Right lobe of liver (tissue), 6 donors: ENCODE measurements around the gene TARBP1. TPM values are rescaled to one million over a fixed set of nuclear protein-coding genes. Genes with fewer than 3 reads are reported as not detected.

Source experiments
- ATAC-seq, 4 donors: fragments of 200-7000 bp; cut with Tn5 transposase; one replicate each; pipeline ENCODE4 v1.9.1; 2020; ENCODE audit warnings: mild to moderate bottlenecking in 4 of 4, moderate library complexity in 4 of 4
- DNase-seq, 3 donors: peaks; one replicate each; pipeline ENCODE4 v3.0.0-alpha.2; 2020
- H3K27ac ChIP-seq, 3 donors: fragments of 200-600 bp; one replicate each; pipeline ENCODE4 v1.8.0; 2022
- H3K27me3 ChIP-seq, 2 donors: fragments of 200-600 bp; one replicate each; pipeline ENCODE4 v1.8.0; 2022
- H3K36me3 ChIP-seq, 4 donors: fragments of 200-600 bp; sonication (generic) in 1 of 4; one replicate each; pipeline versions ENCODE4 v1.5.1 to v1.8.0; 2017 to 2022; ENCODE audit warnings: control low read depth in 1 of 4
- H3K4me1 ChIP-seq, 4 donors: fragments of 200-600 bp; sonication (generic) in 1 of 4; one replicate each; pipeline versions ENCODE4 v1.5.1 to v1.8.0; 2017 to 2022; ENCODE audit warnings: control low read depth in 1 of 4
- H3K4me3 ChIP-seq, 3 donors: fragments of 200-600 bp; one replicate each; pipeline ENCODE4 v1.8.0; 2022
- H3K9me3 ChIP-seq, 4 donors: fragments of 200-600 bp; sonication (generic) in 1 of 4; one replicate each; pipeline versions ENCODE4 v1.5.1 to v1.8.0; 2017 to 2022; ENCODE audit warnings: control low read depth in 1 of 4
- POLR2A ChIP-seq: fragments of 450-650 bp; IDR thresholded peaks from one replicate; pipeline ENCODE4 v1.6.1; 2017; ENCODE audit warnings: antibody characterized with exemption, mild to moderate bottlenecking
- WGBS: methylation state at CpG from one replicate; pipeline ENCODE4 v1.1.6; 2018; ENCODE audit warnings: low coverage, low lambda C conversion rate; ENCODE audit not compliant: insufficient coverage; ENCODE audit errors: missing lambda C conversion rate; 5-methylcytosine and 5-hydroxymethylcytosine counted together
- intact Hi-C, 2 donors: fragments of 100-400 bp; cut with DNase I; formaldehyde crosslinking; loops; one replicate each; pipeline versions ENCODE4 v1.11.2 to v1.14.1; 2022
- total RNA-seq, 6 experiments: library from RNA; depleted of rRNA in 2 of 6; stranded (reverse); fragments of >200 nt in 2 of 6; fragmentation: NEBNext Ultra II Directional in 3 of 6; extraction: Animal tissue kit (Norgen Biotek cat#: 25700) in 3 of 6; gene quantifications; one replicate each; pipeline versions ENCODE4 v1.1.0 to v1.2.4, GENCODE V29; 2016 to 2023
- TF ChIP-seq, protein P1 (sequence below), 4 donors: fragments of 200-600 bp in 3 of 4; fragments of 450-650 bp in 1 of 4; IDR thresholded peaks; one replicate each; pipeline versions ENCODE4 v1.5.1 to v1.8.0; 2016 to 2022; ENCODE audit warnings: antibody characterized with exemption in 4 of 4, mild to moderate bottlenecking in 2 of 4
- donor health status: DM: no; HTN: yes; CAD: no.
- donor health status: DM: no; HTN: no; CAD: no.
- donor health status: DM: no; HTN: no; CAD: no.
- donor health status: DM: no; HTN: yes; CAD: no.
- donor health status: DM: no; HTN: yes; CAD: no.

The TARBP1 gene
- total RNA-seq, 6 experiments from 2014 or later: 7.2 to 16.7 (median 8.0) TPM

DNA sequence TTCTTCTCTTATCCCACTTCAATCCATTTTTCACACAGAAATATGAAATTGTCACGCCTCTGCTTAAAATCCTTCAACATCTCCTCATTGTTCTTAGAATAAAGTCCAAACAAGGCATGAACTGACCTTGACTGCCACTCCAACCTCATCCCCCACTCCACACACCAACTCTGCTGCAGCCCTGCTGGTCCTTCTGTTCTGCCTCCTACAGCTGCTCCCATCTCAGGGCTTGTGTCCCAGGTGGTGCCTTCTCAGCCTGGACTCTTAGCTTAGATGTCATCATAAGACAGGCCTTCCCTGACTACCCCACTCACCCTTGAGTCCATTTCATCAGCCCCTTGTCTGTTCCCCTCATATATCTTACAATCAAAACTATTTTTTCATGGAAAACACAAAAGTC is 10.4 kb downstream of the TARBP1 start:
- no peaks in the 10 kb centered on the region for H3K27me3 ChIP-seq
- H3K4me3 ChIP-seq: no peak overlapping the region
- WGBS: 89% methylated on average over 1 of the region's 1 CpG
- no peaks in the 10 kb centered on the region for H3K36me3 ChIP-seq
- TF ChIP-seq, protein P1, sequence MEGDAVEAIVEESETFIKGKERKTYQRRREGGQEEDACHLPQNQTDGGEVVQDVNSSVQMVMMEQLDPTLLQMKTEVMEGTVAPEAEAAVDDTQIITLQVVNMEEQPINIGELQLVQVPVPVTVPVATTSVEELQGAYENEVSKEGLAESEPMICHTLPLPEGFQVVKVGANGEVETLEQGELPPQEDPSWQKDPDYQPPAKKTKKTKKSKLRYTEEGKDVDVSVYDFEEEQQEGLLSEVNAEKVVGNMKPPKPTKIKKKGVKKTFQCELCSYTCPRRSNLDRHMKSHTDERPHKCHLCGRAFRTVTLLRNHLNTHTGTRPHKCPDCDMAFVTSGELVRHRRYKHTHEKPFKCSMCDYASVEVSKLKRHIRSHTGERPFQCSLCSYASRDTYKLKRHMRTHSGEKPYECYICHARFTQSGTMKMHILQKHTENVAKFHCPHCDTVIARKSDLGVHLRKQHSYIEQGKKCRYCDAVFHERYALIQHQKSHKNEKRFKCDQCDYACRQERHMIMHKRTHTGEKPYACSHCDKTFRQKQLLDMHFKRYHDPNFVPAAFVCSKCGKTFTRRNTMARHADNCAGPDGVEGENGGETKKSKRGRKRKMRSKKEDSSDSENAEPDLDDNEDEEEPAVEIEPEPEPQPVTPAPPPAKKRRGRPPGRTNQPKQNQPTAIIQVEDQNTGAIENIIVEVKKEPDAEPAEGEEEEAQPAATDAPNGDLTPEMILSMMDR (IDR thresholded peaks at IDR 0.05): no peak
- TF ChIP-seq POLR2A: no peak
- ATAC-seq (no peak), DNase-seq (no peak)
- peaks cover 0 to 7% (median 2%) of the 10 kb centered on the region in 4 donors for H3K4me1 ChIP-seq
- no peak overlapping the region for H3K27ac ChIP-seq
- intact Hi-C loops: no loop called here
- no peaks in the 10 kb centered on the region for H3K9me3 ChIP-seq

DNA sequence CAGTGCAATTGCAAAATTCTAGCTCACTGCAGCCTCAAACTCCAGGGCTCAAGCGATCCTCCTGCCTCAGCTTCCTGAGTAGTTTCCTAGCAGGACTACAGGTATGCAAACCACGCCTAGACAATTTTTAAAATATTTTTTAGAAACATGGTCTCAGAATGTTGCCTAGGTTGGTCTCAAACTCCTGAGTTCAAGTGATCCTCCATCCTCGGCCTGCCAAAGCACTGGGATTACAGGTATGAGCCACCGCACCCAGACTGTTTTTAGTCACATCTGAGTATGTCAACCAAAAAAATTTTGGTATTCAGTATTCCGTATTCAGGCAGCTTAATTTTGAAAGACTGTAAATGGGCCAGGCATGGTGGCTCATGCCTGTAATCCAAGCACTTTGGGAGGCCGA is 11.2 kb downstream of the TARBP1 start:
- intact Hi-C loops: no loop called here
- Histone ChIP-seq H3K4me3 (no peak overlapping the region), H3K27me3 (no peaks in the 10 kb centered on the region), H3K36me3 (no peaks in the 10 kb centered on the region), H3K9me3 (no peaks in the 10 kb centered on the region), H3K27ac (no peak overlapping the region), H3K4me1 (peaks cover 0 to 7% (median 3%) of the 10 kb centered on the region in 4 donors)
- WGBS: 84% methylated on average over 6 of the region's 6 CpGs
- DNase-seq: no peak
- TF ChIP-seq POLR2A: no peak
- TF ChIP-seq, protein P1 (IDR thresholded peaks at IDR 0.05): no peak
- no peak for ATAC-seq

DNA sequence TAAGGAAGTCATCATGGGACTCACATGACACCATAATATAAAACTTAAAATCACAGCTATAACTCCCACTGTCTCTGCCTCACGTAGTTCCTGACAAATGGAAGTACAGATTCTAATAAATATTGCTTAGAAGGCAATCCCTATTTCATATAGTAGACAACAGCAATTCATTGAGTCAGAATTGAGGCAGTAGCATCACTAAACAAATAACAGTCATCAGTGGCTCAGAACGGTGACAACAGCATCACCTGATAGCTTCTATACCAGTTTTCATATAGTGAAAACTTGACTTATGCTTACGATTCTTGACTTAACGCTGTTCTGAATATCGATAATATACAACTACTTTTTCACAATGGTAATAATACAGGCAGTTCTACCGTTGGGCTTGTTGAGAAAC is 12.0 kb downstream of the TARBP1 start:
- Histone ChIP-seq H3K4me1 (peaks cover 0 to 7% (median 3%) of the 10 kb centered on the region in 4 donors), H3K36me3 (no peaks in the 10 kb centered on the region), H3K4me3 (no peak overlapping the region), H3K9me3 (no peaks in the 10 kb centered on the region), H3K27me3 (no peaks in the 10 kb centered on the region), H3K27ac (no peak overlapping the region)
- TF ChIP-seq, protein P1 (IDR thresholded peaks at IDR 0.05): no peak
- no peak for TF ChIP-seq POLR2A
- ATAC-seq (no peak), DNase-seq (no peak)
- 98% methylated on average over 6 of the region's 6 CpGs for WGBS
- intact Hi-C loops: no loop called here

DNA sequence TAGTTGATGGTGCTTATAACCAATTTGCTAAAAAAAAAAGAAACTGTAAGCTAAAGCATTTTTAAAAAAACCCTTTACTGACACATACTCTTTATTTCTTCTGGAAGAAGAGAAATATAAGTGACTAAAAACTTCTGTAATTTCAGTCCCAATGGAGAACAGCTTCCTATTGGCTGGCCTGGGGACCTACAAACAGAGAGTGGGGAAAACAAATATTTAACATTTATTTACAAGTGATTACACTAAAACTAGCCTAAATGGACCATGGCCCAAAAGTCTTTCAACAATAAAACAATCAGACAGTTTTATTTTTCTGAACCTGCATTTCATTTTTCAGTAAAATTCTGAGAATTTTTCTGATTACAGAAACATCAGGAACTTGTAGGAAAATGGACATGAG is 15.2 kb downstream of the TARBP1 start:
- Histone ChIP-seq H3K27ac (no peak overlapping the region), H3K4me1 (peaks cover 0 to 9% (median 4%) of the 10 kb centered on the region in 4 donors), H3K4me3 (no peak overlapping the region), H3K36me3 (no peaks in the 10 kb centered on the region), H3K9me3 (no peaks in the 10 kb centered on the region), H3K27me3 (no peaks in the 10 kb centered on the region)
- ATAC-seq (peak; percentile 51 to 69 (median 57)), DNase-seq (no peak)
- intact Hi-C loops: no loop called here
- no peak for TF ChIP-seq POLR2A
- TF ChIP-seq, protein P1 (IDR thresholded peaks at IDR 0.05): no peak

DNA sequence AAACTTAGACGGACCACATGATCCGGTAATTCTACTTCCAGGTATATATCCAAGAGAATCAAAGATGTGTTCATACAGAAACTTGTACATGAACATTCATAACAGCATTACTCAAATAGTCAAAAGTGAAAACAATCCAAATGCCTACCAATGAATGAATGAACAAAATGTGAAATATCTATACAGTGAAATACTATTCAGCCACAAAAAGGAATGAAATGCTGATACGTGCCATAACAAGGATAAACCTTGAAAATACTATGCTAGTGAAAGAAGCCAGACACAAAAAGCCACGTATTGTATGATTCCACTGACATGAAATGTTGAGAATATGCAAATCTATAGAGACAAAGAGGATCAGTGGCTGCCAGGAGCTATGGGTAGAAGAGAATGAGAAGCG is 18.3 kb downstream of the TARBP1 start:
- no peaks in the 10 kb centered on the region for H3K9me3 ChIP-seq
- peaks cover 0 to 12% (median 6%) of the 10 kb centered on the region in 4 donors for H3K4me1 ChIP-seq
- ATAC-seq (no peak), DNase-seq (no peak)
- TF ChIP-seq POLR2A: no peak
- TF ChIP-seq, protein P1 (IDR thresholded peaks at IDR 0.05): no peak
- intact Hi-C loops: no loop called here
- H3K27me3 ChIP-seq: no peaks in the 10 kb centered on the region
- H3K27ac ChIP-seq: no peak overlapping the region
- peaks cover 0 to 3% (median 0%) of the 10 kb centered on the region in 4 donors for H3K36me3 ChIP-seq
- 96% methylated on average over 5 of the region's 5 CpGs for WGBS
- H3K4me3 ChIP-seq: no peak overlapping the region
